Panc1 (cell line): Measurements from ENCODE around the gene PEX12. TPM values are rescaled to one million over a fixed set of nuclear protein-coding genes. Genes with fewer than 3 reads are reported as not detected.
A peak's percentile ranks its signal among the peaks of the same experiment; 100 is the strongest.

Experiments used
- ATAC-seq: fragments of 200-7000 bp; cut with Tn5 transposase; 2 replicates; pipeline ENCODE4 v1.9.1; 2020; ENCODE audit warnings: mild to moderate bottlenecking, moderate library complexity
- BruUV-seq: library from RNA; stranded (reverse); fragments of 400-500 nt; replicated peaks from 2 replicates; lab custom pipeline; 2021; lab: Mats Ljungman, UMichigan
- CTCF ChIA-PET: fragments of 300-600 bp; sonication (Branson Sonifier 250); formaldehyde crosslinking; loops from one replicate; lab custom pipeline; 2022; ENCODE audit warnings: antibody characterized with exemption; lab: Charles Lee
- POLR2A ChIA-PET: fragments of 300-600 bp; sonication (Branson Sonifier 250); formaldehyde crosslinking; loops from one replicate; lab custom pipeline; 2022; ENCODE audit warnings: antibody characterized with exemption; lab: Charles Lee
- DNase-seq: peaks from one replicate; pipeline ENCODE4 v3.0.0-alpha.2; 2010; ENCODE audit warnings: low read depth, low spot score
- H3K27ac ChIP-seq: 2 replicates; pipeline ENCODE4 v1.5.1; 2011; ENCODE audit warnings: mild to moderate bottlenecking, low read length, inconsistent platforms
- H3K27me3 ChIP-seq: fragments of 200-500 bp; sonication (Bioruptor generic); 2 replicates; pipeline ENCODE4 v1.6.0; 2014; ENCODE audit warnings: low read length, inconsistent platforms; ENCODE audit not compliant: control insufficient read depth, insufficient read depth
- H3K36me3 ChIP-seq: fragments of 200-500 bp; sonication (Bioruptor generic); 2 replicates; pipeline ENCODE4 v1.5.1; 2014; ENCODE audit warnings: inconsistent platforms, mild to moderate bottlenecking, low read length, moderate library complexity; ENCODE audit not compliant: control insufficient read depth, insufficient read depth
- H3K4me1 ChIP-seq: 2 replicates; pipeline ENCODE4 v1.5.1; 2011; ENCODE audit warnings: inconsistent platforms, mild to moderate bottlenecking, low read length, moderate library complexity; ENCODE audit not compliant: control insufficient read depth, insufficient read depth
- H3K4me3 ChIP-seq, 2 experiments: 2 replicates each; pipeline ENCODE4 v1.5.1; 2011 to 2012; ENCODE audit warnings: low read depth in 2 of 2, low read length in 2 of 2, mild to moderate bottlenecking in 2 of 2, inconsistent platforms in 1 of 2, moderate library complexity in 1 of 2
- H3K9me3 ChIP-seq: fragments of 200-500 bp; sonication (Bioruptor generic); 2 replicates; pipeline ENCODE4 v1.5.1; 2014; ENCODE audit warnings: low read depth, mild to moderate bottlenecking, inconsistent platforms, low read length, moderate library complexity; ENCODE audit not compliant: control insufficient read depth, insufficient read depth
- POLR2AphosphoS5 ChIP-seq: IDR thresholded peaks from 2 replicates; pipeline ENCODE4 v1.6.1; 2012; ENCODE audit warnings: mild to moderate bottlenecking, low read depth, low read length, moderate library complexity
- SIN3A ChIP-seq: IDR thresholded peaks from 2 replicates; pipeline ENCODE4 v1.6.1; 2012; ENCODE audit warnings: low read depth, mild to moderate bottlenecking, low read length, moderate library complexity, borderline replicate concordance; ENCODE audit not compliant: insufficient read depth
- TCF7L2 ChIP-seq: IDR thresholded peaks from 2 replicates; pipeline ENCODE4 v1.6.1; 2011; ENCODE audit warnings: mild to moderate bottlenecking, low read depth, low read length, inconsistent platforms
- in situ Hi-C: cut with HindIII; loops from 2 replicates; pipeline ENCODE4 v1.10.0; 2016; ENCODE audit warnings: low sequenced_read_pairs, low pct_unique_long_range_greater_than_20kb
- intact Hi-C: fragments of 100-400 bp; cut with micrococcal nuclease; formaldehyde crosslinking; loops from one replicate; pipeline ENCODE4 v1.10.0; 2022; ENCODE audit not compliant: unreplicated experiment
- total RNA-seq: library from RNA; stranded (reverse); gene quantifications from one replicate; pipeline ENCODE4 v1.2.1, GENCODE V29; 2021; ENCODE audit not compliant: unreplicated experiment
- TF ChIP-seq, protein P1 (sequence below): fragments of 450-650 bp; IDR thresholded peaks from 2 replicates; pipeline ENCODE4 v1.5.1; 2017; ENCODE audit warnings: mild to moderate bottlenecking
- TF ChIP-seq, protein P2 (sequence below), 2 experiments: IDR thresholded peaks; 2 replicates each; pipeline ENCODE4 v1.6.1; 2011 to 2012; ENCODE audit warnings: low read depth in 2 of 2, control low read depth in 1 of 2, low read length in 1 of 2, mild to moderate bottlenecking in 1 of 2, moderate library complexity in 1 of 2; ENCODE audit not compliant: insufficient read depth in 1 of 2

Gene PEX12
- total RNA-seq, 1 experiment from 2014 or later = 6.6 TPM

DNA sequence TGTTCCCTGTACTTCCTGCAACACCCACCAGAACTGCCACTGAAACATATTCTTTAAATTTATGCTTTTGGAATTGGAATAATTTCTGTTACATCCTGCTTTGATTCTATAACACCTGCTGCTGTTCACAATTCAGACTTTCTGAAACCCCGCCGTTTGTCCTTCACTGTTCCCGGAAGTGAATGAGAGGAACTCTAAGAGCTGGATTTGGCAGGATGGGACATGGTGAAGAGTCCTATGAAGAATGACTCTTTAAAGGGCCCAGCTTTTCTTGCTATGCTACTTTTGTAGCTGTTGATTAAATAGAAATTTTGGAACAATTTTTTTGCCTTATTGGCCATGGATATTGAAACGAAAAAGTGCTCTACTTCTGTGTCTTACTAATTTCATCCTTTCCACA, 17.7 kb upstream of the PEX12 start:
- peaks cover 64% of the 10 kb centered on the region for H3K36me3 ChIP-seq

DNA sequence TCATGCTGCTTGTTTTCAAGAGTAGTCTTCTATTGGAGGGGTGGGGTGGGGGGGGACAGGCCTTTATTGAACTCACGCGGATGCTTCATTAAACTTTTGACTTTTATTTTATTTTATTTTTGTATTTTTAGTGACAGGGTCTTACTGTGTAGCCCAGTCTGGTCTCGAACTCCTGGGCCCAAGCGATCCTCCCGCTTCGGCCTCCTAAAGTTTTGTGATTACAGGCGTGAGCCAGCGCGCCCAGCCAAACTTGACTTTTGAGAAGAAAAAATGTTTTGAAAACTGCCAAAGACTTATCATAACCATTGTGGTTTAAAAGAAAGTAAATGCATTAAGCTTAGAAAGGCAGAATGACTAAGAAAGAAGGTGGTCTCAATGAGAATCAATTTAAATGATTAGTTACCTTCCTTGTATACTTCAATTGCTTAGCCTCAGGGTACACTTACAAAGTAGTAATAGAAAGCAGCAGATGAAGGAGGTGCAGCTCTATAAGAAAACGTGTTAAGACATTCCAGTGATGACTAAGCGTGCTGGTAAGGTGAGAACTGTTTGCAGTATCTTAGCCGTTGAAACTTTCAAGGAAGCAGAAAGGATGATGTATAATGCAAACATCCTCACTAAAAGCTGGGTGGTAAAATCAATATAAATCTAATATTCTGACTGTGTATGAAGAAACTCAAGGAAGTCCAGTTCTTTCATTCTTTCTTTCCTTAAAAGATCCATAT, 10.0 kb upstream of the PEX12 start:
- H3K9me3 ChIP-seq = no peaks in the 10 kb centered on the region
- ATAC-seq (peak; percentile 71), DNase-seq (peak; percentile 85)
- peak overlapping the region; percentile 71 to 95 for H3K4me3 ChIP-seq
- CTCF ChIA-PET = no interaction called here
- no peaks in the 10 kb centered on the region for H3K27me3 ChIP-seq
- H3K27ac ChIP-seq = peak overlapping the region; percentile 97
- POLR2A ChIA-PET = interaction anchor here (0.6 to 1.3 kb wide), 4 partner anchors 9 to 138 kb away, joined by 3 to 4 read pairs (median 4); no protein-coding TSS in a partner anchor
- in situ Hi-C loops = no loop called here
- H3K4me1 ChIP-seq = peaks cover 25% of the 10 kb centered on the region
- BruUV-seq = no TSS peak
- intact Hi-C loops = no loop called here
- peak; percentile 76 for TF ChIP-seq POLR2AphosphoS5
- TF ChIP-seq, protein P1, sequence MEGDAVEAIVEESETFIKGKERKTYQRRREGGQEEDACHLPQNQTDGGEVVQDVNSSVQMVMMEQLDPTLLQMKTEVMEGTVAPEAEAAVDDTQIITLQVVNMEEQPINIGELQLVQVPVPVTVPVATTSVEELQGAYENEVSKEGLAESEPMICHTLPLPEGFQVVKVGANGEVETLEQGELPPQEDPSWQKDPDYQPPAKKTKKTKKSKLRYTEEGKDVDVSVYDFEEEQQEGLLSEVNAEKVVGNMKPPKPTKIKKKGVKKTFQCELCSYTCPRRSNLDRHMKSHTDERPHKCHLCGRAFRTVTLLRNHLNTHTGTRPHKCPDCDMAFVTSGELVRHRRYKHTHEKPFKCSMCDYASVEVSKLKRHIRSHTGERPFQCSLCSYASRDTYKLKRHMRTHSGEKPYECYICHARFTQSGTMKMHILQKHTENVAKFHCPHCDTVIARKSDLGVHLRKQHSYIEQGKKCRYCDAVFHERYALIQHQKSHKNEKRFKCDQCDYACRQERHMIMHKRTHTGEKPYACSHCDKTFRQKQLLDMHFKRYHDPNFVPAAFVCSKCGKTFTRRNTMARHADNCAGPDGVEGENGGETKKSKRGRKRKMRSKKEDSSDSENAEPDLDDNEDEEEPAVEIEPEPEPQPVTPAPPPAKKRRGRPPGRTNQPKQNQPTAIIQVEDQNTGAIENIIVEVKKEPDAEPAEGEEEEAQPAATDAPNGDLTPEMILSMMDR = no peak
- H3K36me3 ChIP-seq = peaks cover 5% of the 10 kb centered on the region

More for the DNA sequence above, 17.7 kb upstream of the PEX12 start:
- POLR2A ChIA-PET = no interaction called here
- TF ChIP-seq, protein P2, sequence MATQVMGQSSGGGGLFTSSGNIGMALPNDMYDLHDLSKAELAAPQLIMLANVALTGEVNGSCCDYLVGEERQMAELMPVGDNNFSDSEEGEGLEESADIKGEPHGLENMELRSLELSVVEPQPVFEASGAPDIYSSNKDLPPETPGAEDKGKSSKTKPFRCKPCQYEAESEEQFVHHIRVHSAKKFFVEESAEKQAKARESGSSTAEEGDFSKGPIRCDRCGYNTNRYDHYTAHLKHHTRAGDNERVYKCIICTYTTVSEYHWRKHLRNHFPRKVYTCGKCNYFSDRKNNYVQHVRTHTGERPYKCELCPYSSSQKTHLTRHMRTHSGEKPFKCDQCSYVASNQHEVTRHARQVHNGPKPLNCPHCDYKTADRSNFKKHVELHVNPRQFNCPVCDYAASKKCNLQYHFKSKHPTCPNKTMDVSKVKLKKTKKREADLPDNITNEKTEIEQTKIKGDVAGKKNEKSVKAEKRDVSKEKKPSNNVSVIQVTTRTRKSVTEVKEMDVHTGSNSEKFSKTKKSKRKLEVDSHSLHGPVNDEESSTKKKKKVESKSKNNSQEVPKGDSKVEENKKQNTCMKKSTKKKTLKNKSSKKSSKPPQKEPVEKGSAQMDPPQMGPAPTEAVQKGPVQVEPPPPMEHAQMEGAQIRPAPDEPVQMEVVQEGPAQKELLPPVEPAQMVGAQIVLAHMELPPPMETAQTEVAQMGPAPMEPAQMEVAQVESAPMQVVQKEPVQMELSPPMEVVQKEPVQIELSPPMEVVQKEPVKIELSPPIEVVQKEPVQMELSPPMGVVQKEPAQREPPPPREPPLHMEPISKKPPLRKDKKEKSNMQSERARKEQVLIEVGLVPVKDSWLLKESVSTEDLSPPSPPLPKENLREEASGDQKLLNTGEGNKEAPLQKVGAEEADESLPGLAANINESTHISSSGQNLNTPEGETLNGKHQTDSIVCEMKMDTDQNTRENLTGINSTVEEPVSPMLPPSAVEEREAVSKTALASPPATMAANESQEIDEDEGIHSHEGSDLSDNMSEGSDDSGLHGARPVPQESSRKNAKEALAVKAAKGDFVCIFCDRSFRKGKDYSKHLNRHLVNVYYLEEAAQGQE (IDR thresholded peaks at IDR 0.05; ENCODE audit: insufficient read depth in 1 of 2, low read depth in 2 of 2, low read length in 1 of 2) = no peak
- TF ChIP-seq TCF7L2 = no peak
- no peak for TF ChIP-seq POLR2AphosphoS5
- TF ChIP-seq SIN3A = no peak
- TF ChIP-seq, protein P1 = no peak
- H3K27me3 ChIP-seq = no peaks in the 10 kb centered on the region
- intact Hi-C loops = loop anchor here (10.0 kb wide), 1 partner anchor 59 kb away; no protein-coding TSS in a partner anchor
- no TSS peak for BruUV-seq
- H3K4me3 ChIP-seq = no peak overlapping the region
- in situ Hi-C loops = no loop called here
- H3K4me1 ChIP-seq = peaks cover 22% of the 10 kb centered on the region
- H3K27ac ChIP-seq = no peak overlapping the region
- ATAC-seq (no peak), DNase-seq (no peak)
- CTCF ChIA-PET = interaction anchor here (0.7 kb wide), 2 partner anchors 28 to 30 kb away, joined by 3 read pairs; no protein-coding TSS in a partner anchor
- H3K9me3 ChIP-seq = no peaks in the 10 kb centered on the region
